Upper lobe of right lung (tissue), 1 donor: ENCODE measurements around the gene TRPC4. TPM values are rescaled to one million over a fixed set of nuclear protein-coding genes. Genes with fewer than 3 reads are reported as not detected.

Experiments
- ATAC-seq: fragments of 200-7000 bp; cut with Tn5 transposase; one replicate; pipeline ENCODE4 v1.9.1; 2020; ENCODE audit warnings: mild to moderate bottlenecking, moderate library complexity
- DNase-seq: peaks from one replicate; pipeline ENCODE4 v3.0.0-alpha.2; 2020
- H3K27ac ChIP-seq: fragments of 200-600 bp; one replicate; pipeline ENCODE4 v1.8.0; 2022
- H3K27me3 ChIP-seq: fragments of 200-600 bp; one replicate; pipeline ENCODE4 v1.8.0; 2022; ENCODE audit warnings: mild to moderate bottlenecking
- H3K36me3 ChIP-seq: fragments of 200-600 bp; one replicate; pipeline ENCODE4 v1.8.0; 2022
- H3K4me1 ChIP-seq: fragments of 200-600 bp; one replicate; pipeline ENCODE4 v1.8.0; 2022
- H3K4me3 ChIP-seq: fragments of 200-600 bp; one replicate; pipeline ENCODE4 v1.8.0; 2022; ENCODE audit warnings: mild to moderate bottlenecking
- H3K9me3 ChIP-seq: fragments of 200-600 bp; one replicate; pipeline ENCODE4 v1.8.0; 2022
- CTCF ChIP-seq: fragments of 200-600 bp; IDR thresholded peaks from one replicate; pipeline ENCODE4 v1.8.0; 2022; ENCODE audit warnings: antibody characterized with exemption
- intact Hi-C: fragments of 100-400 bp; cut with DNase I; formaldehyde crosslinking; loops from one replicate; pipeline ENCODE4 v1.11.0; 2022
- total RNA-seq: library from RNA; stranded (reverse); fragmentation: NEBNext Ultra II Directional; extraction: Animal tissue kit (Norgen Biotek cat#: 25700); gene quantifications from one replicate; pipeline ENCODE4 v1.2.1, GENCODE V29; 2021
- donor health status: DM: no; HTN: yes; CAD: no; lungs with severe emphysema.

Gene TRPC4
- total RNA-seq, 1 donor from 2014 or later = 1.6 TPM

- TF ChIP-seq CTCF = no peak
- intact Hi-C loops = no loop called here
- H3K4me3 ChIP-seq = no peak overlapping the region
These were observed 232.9 kb downstream of the TRPC4 start for GRCh38 chr13:37636701-37637100.

GRCh38 chr13:37632294-37632693, 237.3 kb downstream of the TRPC4 start:
- intact Hi-C loops = no loop called here
- no peak for ATAC-seq

More at GRCh38 chr13:37636701-37637100, 232.9 kb downstream of the TRPC4 start:
- H3K9me3 ChIP-seq = no peaks in the 10 kb centered on the region
- H3K36me3 ChIP-seq = no peaks in the 10 kb centered on the region
- no peaks in the 10 kb centered on the region for H3K27me3 ChIP-seq
- no peak overlapping the region for H3K27ac ChIP-seq
- ATAC-seq (no peak), DNase-seq (no peak)
- H3K4me1 ChIP-seq = no peaks in the 10 kb centered on the region

GRCh38 chr13:37627428-37627827, 242.1 kb downstream of the TRPC4 start:
- Histone ChIP-seq H3K27ac (no peak overlapping the region), H3K27me3 (no peaks in the 10 kb centered on the region), H3K36me3 (no peaks in the 10 kb centered on the region), H3K9me3 (no peaks in the 10 kb centered on the region), H3K4me3 (no peak overlapping the region), H3K4me1 (no peaks in the 10 kb centered on the region)
- no peak for ATAC-seq
- no peak for DNase-seq
- intact Hi-C loops = no loop called here
- TF ChIP-seq CTCF = no peak

More at GRCh38 chr13:37632294-37632693, 237.3 kb downstream of the TRPC4 start:
- no peak for DNase-seq
- H3K27me3 ChIP-seq = no peaks in the 10 kb centered on the region
- no peak overlapping the region for H3K27ac ChIP-seq
- H3K4me3 ChIP-seq = no peak overlapping the region
- H3K4me1 ChIP-seq = no peaks in the 10 kb centered on the region
- no peak for TF ChIP-seq CTCF
- no peaks in the 10 kb centered on the region for H3K36me3 ChIP-seq
- H3K9me3 ChIP-seq = no peaks in the 10 kb centered on the region

GRCh38 chr13:37621811-37622361, 247.7 kb downstream of the TRPC4 start:
- ATAC-seq = no peak
- DNase-seq = no peak
- no peaks in the 10 kb centered on the region for H3K9me3 ChIP-seq
- no peaks in the 10 kb centered on the region for H3K27me3 ChIP-seq
- H3K4me3 ChIP-seq = no peak overlapping the region
- no peaks in the 10 kb centered on the region for H3K4me1 ChIP-seq
- no peaks in the 10 kb centered on the region for H3K36me3 ChIP-seq
- intact Hi-C loops = no loop called here
- TF ChIP-seq CTCF = no peak
- H3K27ac ChIP-seq = no peak overlapping the region

- ATAC-seq = no peak
These were observed 251.0 kb downstream of the TRPC4 start for GRCh38 chr13:37618554-37618953.

More at GRCh38 chr13:37618554-37618953, 251.0 kb downstream of the TRPC4 start:
- H3K4me1 ChIP-seq = no peaks in the 10 kb centered on the region
- DNase-seq = no peak
- no peaks in the 10 kb centered on the region for H3K9me3 ChIP-seq
- TF ChIP-seq CTCF = no peak
- H3K36me3 ChIP-seq = no peaks in the 10 kb centered on the region
- intact Hi-C loops = no loop called here
- no peaks in the 10 kb centered on the region for H3K27me3 ChIP-seq
- H3K4me3 ChIP-seq = no peak overlapping the region
- H3K27ac ChIP-seq = no peak overlapping the region
